H9 (cell line): ENCODE results near the gene ADAT3. TPM values are rescaled to one million over a fixed set of nuclear protein-coding genes. Genes with fewer than 3 reads are reported as not detected.

Experiments
- DNase-seq: peaks from one replicate; pipeline ENCODE4 v3.0.0-alpha.2; 2017
- H2AFZ ChIP-seq: one replicate; pipeline ENCODE4 v1.6.1; 2013; ENCODE audit warnings: mild to moderate bottlenecking, low read length, control low read depth, moderate library complexity
- H2AK5ac ChIP-seq: 2 replicates; pipeline ENCODE4 v1.6.1; 2013; ENCODE audit warnings: low read length, control low read depth, mixed read lengths; ENCODE audit not compliant: insufficient read length
- H2BK120ac ChIP-seq: one replicate; pipeline ENCODE4 v1.6.1; 2013; ENCODE audit warnings: low read depth, mild to moderate bottlenecking, low read length, control low read depth, inconsistent platforms; ENCODE audit not compliant: poor library complexity, severe bottlenecking
- H2BK12ac ChIP-seq: 2 replicates; pipeline ENCODE4 v1.6.1; 2013; ENCODE audit warnings: low read length, control low read depth, mixed read lengths, low read depth; ENCODE audit not compliant: insufficient read length
- H2BK15ac ChIP-seq: 2 replicates; pipeline ENCODE4 v1.6.1; 2013; ENCODE audit warnings: low read depth, low read length, control low read depth
- H2BK20ac ChIP-seq: one replicate; pipeline ENCODE4 v1.6.1; 2013; ENCODE audit warnings: low read depth, mild to moderate bottlenecking, low read length, control low read depth, inconsistent platforms; ENCODE audit not compliant: poor library complexity, severe bottlenecking
- H2BK5ac ChIP-seq: 2 replicates; pipeline ENCODE4 v1.6.1; 2013; ENCODE audit warnings: low read length, control low read depth, mixed read lengths; ENCODE audit not compliant: insufficient read length
- H3K14ac ChIP-seq: 2 replicates; pipeline ENCODE4 v1.6.1; 2013; ENCODE audit warnings: low read length, control low read depth; ENCODE audit not compliant: insufficient read depth
- H3K18ac ChIP-seq: 2 replicates; pipeline ENCODE4 v1.6.1; 2013; ENCODE audit warnings: low read depth, mild to moderate bottlenecking, mixed read lengths, low read length, control low read depth; ENCODE audit not compliant: insufficient read length
- H3K23ac ChIP-seq: 2 replicates; pipeline ENCODE4 v1.6.1; 2013; ENCODE audit warnings: low read length, control low read depth, mixed read lengths, low read depth; ENCODE audit not compliant: insufficient read length
- H3K23me2 ChIP-seq: 2 replicates; pipeline ENCODE4 v1.6.1; 2013; ENCODE audit warnings: low read depth, mild to moderate bottlenecking, mixed read lengths, low read length, control low read depth; ENCODE audit not compliant: insufficient read length, poor library complexity, severe bottlenecking
- H3K27ac ChIP-seq: 2 replicates; pipeline ENCODE4 v1.5.1; 2013; ENCODE audit warnings: low read length, control low read depth, mixed read lengths, low read depth; ENCODE audit not compliant: insufficient read length
- H3K27me3 ChIP-seq: 2 replicates; pipeline ENCODE4 v1.6.1; 2013; ENCODE audit warnings: low read length, control low read depth, inconsistent platforms; ENCODE audit not compliant: insufficient read depth
- H3K4ac ChIP-seq: 2 replicates; pipeline ENCODE4 v1.6.1; 2013; ENCODE audit warnings: low read depth, mild to moderate bottlenecking, control low read depth, inconsistent platforms, low read length, moderate library complexity
- H3K4me1 ChIP-seq: 2 replicates; pipeline ENCODE4 v1.6.1; 2013; ENCODE audit warnings: low read length, control low read depth, inconsistent platforms; ENCODE audit not compliant: insufficient read depth
- H3K4me2 ChIP-seq: 2 replicates; pipeline ENCODE4 v1.6.1; 2013; ENCODE audit warnings: low read length, control low read depth, mixed read lengths; ENCODE audit not compliant: insufficient read length, insufficient read depth
- H3K56ac ChIP-seq: 2 replicates; pipeline ENCODE4 v1.6.1; 2013; ENCODE audit warnings: low read depth, mild to moderate bottlenecking, mixed read lengths, low read length, control low read depth; ENCODE audit not compliant: insufficient read length
- H3K79me1 ChIP-seq: 2 replicates; pipeline ENCODE4 v1.6.1; 2013; ENCODE audit warnings: low read depth, mild to moderate bottlenecking, moderate library complexity, low read length, control low read depth, inconsistent platforms; ENCODE audit not compliant: insufficient read depth, poor library complexity, severe bottlenecking
- H3K79me2 ChIP-seq: 2 replicates; pipeline ENCODE4 v1.6.1; 2013; ENCODE audit warnings: low read length, control low read depth, inconsistent platforms; ENCODE audit not compliant: insufficient read depth
- H3K9ac ChIP-seq: 2 replicates; pipeline ENCODE4 v1.6.1; 2013; ENCODE audit warnings: low read length, control low read depth, mixed read lengths; ENCODE audit not compliant: insufficient read length; ENCODE audit errors: extremely low read depth
- H3K9me3 ChIP-seq: one replicate; pipeline ENCODE4 v1.6.1; 2013; ENCODE audit warnings: low read depth, low read length, inconsistent platforms; ENCODE audit not compliant: control insufficient read depth
- H3T11ph ChIP-seq: one replicate; pipeline ENCODE4 v1.6.1; 2013; ENCODE audit warnings: mild to moderate bottlenecking, low read length, control low read depth, inconsistent platforms
- H4K20me1 ChIP-seq: one replicate; pipeline ENCODE4 v1.6.1; 2013; ENCODE audit not compliant: control insufficient read depth, insufficient read length, insufficient read depth
- H4K5ac ChIP-seq: 2 replicates; pipeline ENCODE4 v1.6.1; 2013; ENCODE audit warnings: low read depth, mild to moderate bottlenecking, mixed read lengths, low read length, control low read depth; ENCODE audit not compliant: insufficient read length
- H4K8ac ChIP-seq: replicated peaks from 2 replicates; pipeline ENCODE4 v1.6.1; 2013; ENCODE audit warnings: low read length, control low read depth, mixed read lengths, low read depth; ENCODE audit not compliant: insufficient read length
- H4K91ac ChIP-seq: 2 replicates; pipeline ENCODE4 v1.6.1; 2013; ENCODE audit warnings: low read depth, mild to moderate bottlenecking, moderate library complexity, mixed read lengths, low read length, control low read depth; ENCODE audit not compliant: insufficient read length
- H3K27ac Mint-ChIP-seq, 3 experiments: 2 replicates in 2 of 3; 3 replicates in 1 of 3; pipeline ENCODE4 v1.8.0; 2020 to 2021; ENCODE audit warnings: mixed read lengths in 3 of 3, mild to moderate bottlenecking in 1 of 3, moderate library complexity in 1 of 3
- H3K27me3 Mint-ChIP-seq: 2 replicates; pipeline ENCODE4 v1.8.0; 2021; ENCODE audit warnings: low read depth, mild to moderate bottlenecking, moderate library complexity, mixed read lengths
- H3K36me3 Mint-ChIP-seq, 3 experiments: 2 replicates in 2 of 3; 3 replicates in 1 of 3; pipeline ENCODE4 v1.8.0; 2020 to 2021; ENCODE audit warnings: low read depth in 3 of 3, mixed read lengths in 3 of 3; ENCODE audit not compliant: insufficient read depth in 1 of 3
- H3K4me1 Mint-ChIP-seq, 2 experiments: 2 replicates each; pipeline ENCODE4 v1.8.0; 2020; ENCODE audit warnings: mixed read lengths in 2 of 2
- H3K4me3 Mint-ChIP-seq, 2 experiments: 2 replicates in 1 of 2; 3 replicates in 1 of 2; pipeline ENCODE4 v1.8.0; 2020 to 2021; ENCODE audit warnings: mild to moderate bottlenecking in 2 of 2, mixed read lengths in 2 of 2, moderate library complexity in 1 of 2
- H3K9me3 Mint-ChIP-seq, 2 experiments: 2 replicates in 1 of 2; 3 replicates in 1 of 2; pipeline ENCODE4 v1.8.0; 2020; ENCODE audit warnings: mild to moderate bottlenecking in 2 of 2, mixed read lengths in 2 of 2, moderate library complexity in 1 of 2
- CTCF ChIP-seq: fragments of 200-600 bp; sonication (generic); conservative IDR thresholded peaks from 3 replicates; pipeline ENCODE4 v1.8.0; 2021; ENCODE audit warnings: antibody characterized with exemption, mild to moderate bottlenecking
- WGBS: extraction: QIAGEN DNeasy Blood & Tissue Kit; methylation state at CpG from one replicate; pipeline ENCODE4 v1.1.7; 2013; ENCODE audit warnings: missing lambda C conversion rate, low lambda C conversion rate, mixed read lengths; ENCODE audit not compliant: insufficient read length; ENCODE audit errors: extremely low coverage; 5-methylcytosine and 5-hydroxymethylcytosine counted together
- total RNA-seq: library from RNA; stranded (reverse); gene quantifications from 2 replicates; pipeline ENCODE4 v1.2.1, GENCODE V29; 2021

ADAT3 gene
- total RNA-seq, 1 experiment from 2014 or later: 12.2 TPM

- Histone ChIP-seq H2BK120ac (no peak overlapping the region), H3K27ac (no peak overlapping the region), H3K79me2 (peaks cover 58% of the 10 kb centered on the region), H3K56ac (no peak overlapping the region), H3K23me2 (peaks cover 11% of the 10 kb centered on the region), H3K4me2 (no peak overlapping the region), H2BK15ac (no peak overlapping the region), H3K14ac (no peak overlapping the region), H2BK20ac (no peak overlapping the region), H3K9ac (no peak overlapping the region), H4K91ac (no peak overlapping the region), H3K9me3 (no peaks in the 10 kb centered on the region), H3K79me1 (peaks cover 13% of the 10 kb centered on the region), H3T11ph (no peak overlapping the region), H2AFZ (no peak overlapping the region), H3K4ac (no peak overlapping the region), H3K23ac (no peak overlapping the region), H3K27me3 (no peaks in the 10 kb centered on the region), H4K5ac (no peak overlapping the region), H2AK5ac (no peak overlapping the region), H3K4me1 (no peaks in the 10 kb centered on the region; the same call in 1 of the 2 replicates), H2BK12ac (no peak overlapping the region), H4K20me1 (no peaks in the 10 kb centered on the region), H3K18ac (no peak overlapping the region), H4K8ac (no peak overlapping the region), H2BK5ac (no peak overlapping the region)
- H3K36me3 Mint-ChIP-seq: peaks cover 12 to 16% (median 13%) of the 10 kb centered on the region in 3 experiments; a peak in 6 of 7 replicates
- H3K4me1 Mint-ChIP-seq: peaks cover 16 to 21% of the 10 kb centered on the region in 2 experiments
- no peaks in the 10 kb centered on the region for H3K9me3 Mint-ChIP-seq
- no peaks in the 10 kb centered on the region for H3K27me3 Mint-ChIP-seq
- TF ChIP-seq CTCF: peak; percentile 86
- peak; percentile 90 for DNase-seq
- H3K4me3 Mint-ChIP-seq: peak overlapping the region in 1 of 2 experiments; percentile 56; a peak in 3 of 5 replicates
- no CpG with 5 or more reads among the region's 18 CpGs for WGBS
- peak overlapping the region; percentile 93 to 97 (median 95); a peak in 6 of 7 replicates for H3K27ac Mint-ChIP-seq
These were observed 40.7 kb downstream of the ADAT3 start for GRCh38 chr19:1945899-1946298.
